Activated CD4-positive, alpha-beta T cell treated with anti-CD3 and anti-CD28 coated beads for 36 hours (primary cell): ENCODE measurements around the gene TLR8. TPM values are rescaled to one million over a fixed set of nuclear protein-coding genes. Genes with fewer than 3 reads are reported as not detected.

Experiments
- ATAC-seq: fragments of 200-7000 bp; cut with Tn5 transposase; one replicate; pipeline ENCODE4 v1.10.0; 2021; ENCODE audit warnings: mild to moderate bottlenecking, moderate library complexity
- CTCF ChIA-PET: fragments of 350-600 bp; sonication (Branson Sonifier 250); formaldehyde crosslinking; loops from one replicate; lab custom pipeline; 2021; ENCODE audit warnings: antibody characterized with exemption; lab: Charles Lee
- POLR2A ChIA-PET: fragments of 350-600 bp; sonication (Branson Sonifier 250); formaldehyde crosslinking; loops from one replicate; lab custom pipeline; 2021; ENCODE audit warnings: antibody characterized with exemption, inconsistent platforms; lab: Charles Lee
- DNase-seq: peaks from one replicate; pipeline ENCODE4 v3.0.0-alpha.2; 2020
- H3K27ac Mint-ChIP-seq: one replicate; pipeline ENCODE4 v1.8.0; 2021; ENCODE audit warnings: mixed read lengths
- H3K27me3 Mint-ChIP-seq: one replicate; pipeline ENCODE4 v1.8.0; 2021; ENCODE audit warnings: mixed read lengths
- H3K36me3 Mint-ChIP-seq: one replicate; pipeline ENCODE4 v1.8.0; 2021; ENCODE audit warnings: low read depth, mixed read lengths
- H3K4me1 Mint-ChIP-seq: one replicate; pipeline ENCODE4 v1.8.0; 2021; ENCODE audit warnings: mixed read lengths
- H3K4me3 Mint-ChIP-seq: one replicate; pipeline ENCODE4 v1.8.0; 2021; ENCODE audit warnings: mild to moderate bottlenecking, moderate library complexity, mixed read lengths
- H3K9me3 Mint-ChIP-seq: one replicate; pipeline ENCODE4 v1.8.0; 2021; ENCODE audit warnings: low read depth, mixed read lengths
- intact Hi-C, 2 experiments: fragments of 100-400 bp; cut with DNase I in 1 of 2; cut with micrococcal nuclease in 1 of 2; formaldehyde crosslinking; loops; one replicate each; pipeline versions ENCODE4 v1.14.2 to v1.15.1; 2022 to 2024; cut with DNase I, micrococcal nuclease
- total RNA-seq, 2 experiments: library from RNA; stranded (reverse); gene quantifications; one replicate each; pipeline ENCODE4 v1.2.3, GENCODE V29; 2021

The TLR8 gene
- total RNA-seq = not detected

- Mint-ChIP-seq H3K36me3 (no peaks in the 10 kb centered on the region), H3K4me3 (no peak within 1 kb of the TSS), H3K9me3 (no peaks in the 10 kb centered on the region), H3K4me1 (peaks cover 11% of the 10 kb centered on the region), H3K27ac (no peak within 1 kb of the TSS), H3K27me3 (no peaks in the 10 kb centered on the region)
- ATAC-seq (no peak), DNase-seq (no peak)
- ChIA-PET CTCF (interaction anchor here (0.6 to 1.0 kb wide), 3 partner anchors 9 to 348 kb away, joined by 3 to 4 read pairs (median 3); no protein-coding TSS in a partner anchor), POLR2A (no interaction called here)
- intact Hi-C loops = loop anchor here in 1 of 2 experiments (10.0 kb wide), 1 partner anchor 821 kb away; no protein-coding TSS in a partner anchor
Measured at GRCh38 chrX:12906046-12906761, at the start of gene TLR8. Gene TLR8, plus strand, starts transcription at chrX:12906620. Its CDS starts 87 bp downstream, at chrX:12906707.

GRCh38 chrX:12865359-12865758 lies 41.1 kb upstream of the TLR8 start:
- Mint-ChIP-seq H3K9me3 (no peaks in the 10 kb centered on the region), H3K4me1 (peaks cover 5% of the 10 kb centered on the region), H3K27me3 (no peaks in the 10 kb centered on the region), H3K4me3 (no peak overlapping the region), H3K27ac (no peak overlapping the region), H3K36me3 (peaks cover 2% of the 10 kb centered on the region)
- intact Hi-C loops = no loop called here
- ATAC-seq = no peak
- CTCF ChIA-PET = no interaction called here
- POLR2A ChIA-PET = no interaction called here
- no peak for DNase-seq

- Mint-ChIP-seq H3K9me3 (no peaks in the 10 kb centered on the region), H3K36me3 (peaks cover 2% of the 10 kb centered on the region), H3K27me3 (no peaks in the 10 kb centered on the region), H3K4me3 (no peak within 1 kb of the TSS), H3K27ac (no peak within 1 kb of the TSS), H3K4me1 (peaks cover 5% of the 10 kb centered on the region)
- intact Hi-C loops = no loop called here
- POLR2A ChIA-PET = no interaction called here
- ATAC-seq = no peak
- no peak for DNase-seq
- CTCF ChIA-PET = interaction anchor here (0.6 kb wide), 1 partner anchor 36 kb away, joined by 3 read pairs; no protein-coding TSS in a partner anchor
Measured at GRCh38 chrX:12866451-12867377, 39.7 kb upstream of the TLR8 start, which contains the start of gene TLR7. Gene TLR7, plus strand, starts transcription at chrX:12867072. Its CDS starts 507 bp downstream, at chrX:12867579.

- H3K36me3 Mint-ChIP-seq = peaks cover 2% of the 10 kb centered on the region
- POLR2A ChIA-PET = no interaction called here
- no peak overlapping the region for H3K27ac Mint-ChIP-seq
- H3K4me1 Mint-ChIP-seq = peaks cover 5% of the 10 kb centered on the region
- peak; percentile 8 for DNase-seq
- H3K27me3 Mint-ChIP-seq = no peaks in the 10 kb centered on the region
- H3K9me3 Mint-ChIP-seq = no peaks in the 10 kb centered on the region
- intact Hi-C loops = no loop called here
- CTCF ChIA-PET = no interaction called here
- ATAC-seq = no peak
- H3K4me3 Mint-ChIP-seq = no peak overlapping the region
Measured at GRCh38 chrX:12867685-12868084, 38.7 kb upstream of the TLR8 start.

GRCh38 chrX:12868747-12869146 lies 37.7 kb upstream of the TLR8 start:
- CTCF ChIA-PET = interaction anchor here (0.5 kb wide), 1 partner anchor 11 kb away, joined by 3 read pairs; no protein-coding TSS in a partner anchor
- H3K9me3 Mint-ChIP-seq = no peaks in the 10 kb centered on the region
- H3K4me3 Mint-ChIP-seq = no peak overlapping the region
- peaks cover 5% of the 10 kb centered on the region for H3K4me1 Mint-ChIP-seq
- no peak for ATAC-seq
- intact Hi-C loops = no loop called here
- no peak overlapping the region for H3K27ac Mint-ChIP-seq
- H3K27me3 Mint-ChIP-seq = no peaks in the 10 kb centered on the region
- DNase-seq = no peak
- no peaks in the 10 kb centered on the region for H3K36me3 Mint-ChIP-seq
- POLR2A ChIA-PET = no interaction called here

- ChIA-PET POLR2A (no interaction called here), CTCF (no interaction called here)
- H3K36me3 Mint-ChIP-seq = no peaks in the 10 kb centered on the region
- no peak for ATAC-seq
- no peak for DNase-seq
- intact Hi-C loops = no loop called here
- no peak overlapping the region for H3K27ac Mint-ChIP-seq
- H3K9me3 Mint-ChIP-seq = no peaks in the 10 kb centered on the region
- H3K4me3 Mint-ChIP-seq = no peak overlapping the region
- no peaks in the 10 kb centered on the region for H3K27me3 Mint-ChIP-seq
- H3K4me1 Mint-ChIP-seq = peaks cover 5% of the 10 kb centered on the region
Measured at GRCh38 chrX:12871257-12871656, 35.2 kb upstream of the TLR8 start.

- ATAC-seq = no peak
Measured at GRCh38 chrX:12872741-12873140, 33.7 kb upstream of the TLR8 start.

GRCh38 chrX:12874581-12874980 lies 31.8 kb upstream of the TLR8 start:
- H3K4me3 Mint-ChIP-seq = no peak overlapping the region
- POLR2A ChIA-PET = no interaction called here
- H3K36me3 Mint-ChIP-seq = no peaks in the 10 kb centered on the region
- ATAC-seq = no peak
- CTCF ChIA-PET = interaction anchor here (1.2 kb wide), 1 partner anchor 87 kb away, joined by 3 read pairs; no protein-coding TSS in a partner anchor
- H3K4me1 Mint-ChIP-seq = no peaks in the 10 kb centered on the region
- H3K27me3 Mint-ChIP-seq = no peaks in the 10 kb centered on the region
- H3K27ac Mint-ChIP-seq = no peak overlapping the region
- H3K9me3 Mint-ChIP-seq = no peaks in the 10 kb centered on the region
- intact Hi-C loops = no loop called here
- DNase-seq = no peak

More at GRCh38 chrX:12872741-12873140, 33.7 kb upstream of the TLR8 start:
- CTCF ChIA-PET = interaction anchor here (0.7 to 1.1 kb wide), 2 partner anchors 10 to 48 kb away, joined by 3 read pairs; no protein-coding TSS in a partner anchor
- POLR2A ChIA-PET = no interaction called here
- DNase-seq = no peak
- Mint-ChIP-seq H3K27me3 (no peaks in the 10 kb centered on the region), H3K4me1 (no peaks in the 10 kb centered on the region), H3K36me3 (no peaks in the 10 kb centered on the region), H3K9me3 (no peaks in the 10 kb centered on the region), H3K4me3 (no peak overlapping the region), H3K27ac (no peak overlapping the region)
- intact Hi-C loops = no loop called here

- Mint-ChIP-seq H3K9me3 (no peaks in the 10 kb centered on the region), H3K36me3 (no peaks in the 10 kb centered on the region), H3K27me3 (peaks cover 3% of the 10 kb centered on the region), H3K27ac (no peak overlapping the region), H3K4me3 (no peak overlapping the region), H3K4me1 (no peaks in the 10 kb centered on the region)
- intact Hi-C loops = no loop called here
- DNase-seq = no peak
- CTCF ChIA-PET = interaction anchor here (1.0 to 1.1 kb wide), 2 partner anchors 63 to 106 kb away, joined by 3 to 4 read pairs; no protein-coding TSS in a partner anchor
- no peak for ATAC-seq
- POLR2A ChIA-PET = no interaction called here
Measured at GRCh38 chrX:12877386-12877785, 29.0 kb upstream of the TLR8 start.

GRCh38 chrX:12878536-12878935 lies 27.9 kb upstream of the TLR8 start:
- Mint-ChIP-seq H3K27ac (no peak overlapping the region), H3K4me3 (no peak overlapping the region), H3K4me1 (no peaks in the 10 kb centered on the region), H3K9me3 (no peaks in the 10 kb centered on the region), H3K36me3 (no peaks in the 10 kb centered on the region), H3K27me3 (peaks cover 3% of the 10 kb centered on the region)
- POLR2A ChIA-PET = no interaction called here
- CTCF ChIA-PET = interaction anchor here (1.1 kb wide), 1 partner anchor 64 kb away, joined by 3 read pairs; no protein-coding TSS in a partner anchor
- ATAC-seq = no peak
- no peak for DNase-seq
- intact Hi-C loops = no loop called here

- intact Hi-C loops = no loop called here
Measured at GRCh38 chrX:12881914-12882313, 24.5 kb upstream of the TLR8 start.

More at GRCh38 chrX:12881914-12882313, 24.5 kb upstream of the TLR8 start:
- H3K4me3 Mint-ChIP-seq = no peak overlapping the region
- CTCF ChIA-PET = no interaction called here
- H3K27me3 Mint-ChIP-seq = peaks cover 3% of the 10 kb centered on the region
- H3K27ac Mint-ChIP-seq = no peak overlapping the region
- DNase-seq = no peak
- POLR2A ChIA-PET = no interaction called here
- no peaks in the 10 kb centered on the region for H3K9me3 Mint-ChIP-seq
- H3K4me1 Mint-ChIP-seq = no peaks in the 10 kb centered on the region
- no peak for ATAC-seq
- no peaks in the 10 kb centered on the region for H3K36me3 Mint-ChIP-seq
